ENCODE measurements around the gene NDUFA8.

GRCh38 chr9:122141671-122142070 lies 17.9 kb downstream of the NDUFA8 start:
- no peak for TF ChIP-seq CTCF (IDR thresholded peaks at IDR 0.05)
- TF ChIP-seq POLR2A (IDR thresholded peaks at IDR 0.05), result no peak
